ENCODE data around the gene HOXD9.

HOXD9 gene

GRCh38 chr2:176146645-176147044 is 24.1 kb downstream of the HOXD9 start:
- ATAC-seq, result no peak
- TF ChIP-seq POU6F1 (CRISPR knock-in tag; IDR thresholded peaks at IDR 0.05; ENCODE audit: borderline replicate concordance, low read depth) (no peak), SNAI2 (CRISPR knock-in tag; IDR thresholded peaks at IDR 0.05) (no peak), CREB5 (CRISPR knock-in tag; IDR thresholded peaks at IDR 0.05; ENCODE audit: low read depth) (no peak), ZNF70 (CRISPR knock-in tag; IDR thresholded peaks at IDR 0.05) (no peak), GLIS3 (CRISPR knock-in tag; IDR thresholded peaks at IDR 0.05) (no peak), ZFP30 (CRISPR knock-in tag; IDR thresholded peaks at IDR 0.05) (no peak)

- no peak for ATAC-seq
- TF ChIP-seq ZNF70 (CRISPR knock-in tag; IDR thresholded peaks at IDR 0.05) (no peak), ZFP3 (CRISPR knock-in tag; IDR thresholded peaks at IDR 0.05) (no peak), ZC3H10 (CRISPR knock-in tag; IDR thresholded peaks at IDR 0.05) (no peak), BACH2 (CRISPR knock-in tag; IDR thresholded peaks at IDR 0.05; ENCODE audit: borderline replicate concordance) (no peak), CSDC2 (CRISPR knock-in tag; IDR thresholded peaks at IDR 0.05) (no peak), ZFP30 (CRISPR knock-in tag; IDR thresholded peaks at IDR 0.05) (no peak)
These were observed 24.8 kb downstream of the HOXD9 start for GRCh38 chr2:176147210-176147799.

GRCh38 chr2:176147800-176148496 is 25.4 kb downstream of the HOXD9 start:
- TF ChIP-seq POU6F1 (CRISPR knock-in tag; IDR thresholded peaks at IDR 0.05; ENCODE audit: borderline replicate concordance, low read depth) (no peak), ZNF70 (CRISPR knock-in tag; IDR thresholded peaks at IDR 0.05) (peak; percentile 48; the same call in 1 of the 2 replicates)
- ATAC-seq, result no peak

GRCh38 chr2:176148751-176149421 is 26.4 kb downstream of the HOXD9 start:
- no peak for ATAC-seq
- TF ChIP-seq ZC3H10 (CRISPR knock-in tag; IDR thresholded peaks at IDR 0.05) (no peak), OSR1 (CRISPR knock-in tag; IDR thresholded peaks at IDR 0.05) (no peak), POU6F1 (CRISPR knock-in tag; IDR thresholded peaks at IDR 0.05; ENCODE audit: borderline replicate concordance, low read depth) (no peak), BACH2 (CRISPR knock-in tag; IDR thresholded peaks at IDR 0.05; ENCODE audit: borderline replicate concordance) (no peak), ZFP3 (CRISPR knock-in tag; IDR thresholded peaks at IDR 0.05) (no peak), CSDC2 (CRISPR knock-in tag; IDR thresholded peaks at IDR 0.05) (no peak), TCF4 (CRISPR knock-in tag; IDR thresholded peaks at IDR 0.05; ENCODE audit: borderline replicate concordance) (no peak), ZNF8 (CRISPR knock-in tag; IDR thresholded peaks at IDR 0.05) (no peak), ARNTL (CRISPR knock-in tag; IDR thresholded peaks at IDR 0.05; ENCODE audit: borderline replicate concordance, low read depth) (no peak), ZFP30 (CRISPR knock-in tag; IDR thresholded peaks at IDR 0.05) (no peak), TOX (CRISPR knock-in tag; IDR thresholded peaks at IDR 0.05; ENCODE audit: borderline replicate concordance) (no peak), CSRNP3 (CRISPR knock-in tag; IDR thresholded peaks at IDR 0.05) (no peak), PPARA (CRISPR knock-in tag; IDR thresholded peaks at IDR 0.05; ENCODE audit: borderline replicate concordance) (no peak), ESRRG (CRISPR knock-in tag; IDR thresholded peaks at IDR 0.05) (no peak), SNAI2 (CRISPR knock-in tag; IDR thresholded peaks at IDR 0.05) (no peak), PATZ1 (CRISPR knock-in tag; IDR thresholded peaks at IDR 0.05; ENCODE audit: borderline replicate concordance) (no peak)
